ENCODE data around the gene DENND1A.

DNA sequence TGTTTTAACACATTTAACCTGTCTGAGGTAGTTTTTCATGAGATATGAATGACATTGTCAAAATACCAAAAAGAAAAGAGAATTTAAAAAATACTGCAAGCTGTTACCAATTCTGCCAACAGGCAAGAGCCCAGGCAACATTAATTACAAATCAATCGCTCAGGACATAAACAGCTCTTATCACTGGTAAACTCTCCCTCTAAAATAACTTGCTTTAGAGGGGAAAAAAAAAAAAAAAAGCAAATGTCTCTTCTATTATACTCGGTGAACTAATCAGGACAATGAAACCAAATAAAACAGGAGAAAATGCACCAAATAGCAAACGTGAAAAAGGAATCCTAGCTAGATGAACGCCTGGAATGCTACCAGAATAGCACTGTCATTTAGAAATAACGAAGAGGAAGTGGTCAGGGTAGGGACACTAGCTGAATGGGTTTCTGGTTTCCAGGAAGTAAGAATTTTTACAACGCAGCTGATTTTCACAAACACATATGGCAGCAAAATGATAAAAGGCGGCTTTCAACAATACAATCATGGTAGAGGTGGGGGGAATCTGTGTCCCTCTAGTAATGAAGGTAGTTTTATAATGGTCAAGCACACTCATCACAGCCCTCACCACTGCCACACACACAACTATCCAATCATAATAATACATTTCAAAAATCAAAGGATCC is 94.9 kb downstream of the DENND1A start:
- TF ChIP-seq, protein P1, sequence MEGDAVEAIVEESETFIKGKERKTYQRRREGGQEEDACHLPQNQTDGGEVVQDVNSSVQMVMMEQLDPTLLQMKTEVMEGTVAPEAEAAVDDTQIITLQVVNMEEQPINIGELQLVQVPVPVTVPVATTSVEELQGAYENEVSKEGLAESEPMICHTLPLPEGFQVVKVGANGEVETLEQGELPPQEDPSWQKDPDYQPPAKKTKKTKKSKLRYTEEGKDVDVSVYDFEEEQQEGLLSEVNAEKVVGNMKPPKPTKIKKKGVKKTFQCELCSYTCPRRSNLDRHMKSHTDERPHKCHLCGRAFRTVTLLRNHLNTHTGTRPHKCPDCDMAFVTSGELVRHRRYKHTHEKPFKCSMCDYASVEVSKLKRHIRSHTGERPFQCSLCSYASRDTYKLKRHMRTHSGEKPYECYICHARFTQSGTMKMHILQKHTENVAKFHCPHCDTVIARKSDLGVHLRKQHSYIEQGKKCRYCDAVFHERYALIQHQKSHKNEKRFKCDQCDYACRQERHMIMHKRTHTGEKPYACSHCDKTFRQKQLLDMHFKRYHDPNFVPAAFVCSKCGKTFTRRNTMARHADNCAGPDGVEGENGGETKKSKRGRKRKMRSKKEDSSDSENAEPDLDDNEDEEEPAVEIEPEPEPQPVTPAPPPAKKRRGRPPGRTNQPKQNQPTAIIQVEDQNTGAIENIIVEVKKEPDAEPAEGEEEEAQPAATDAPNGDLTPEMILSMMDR (IDR thresholded peaks at IDR 0.05), result no peak
- TF ChIP-seq POLR2AphosphoS5 (IDR thresholded peaks at IDR 0.05), result no peak
